SK-N-MC (cell line): ENCODE measurements around the gene ABTB2.

Experiments
- EZH2 ChIP-seq: fragments of 200-600 bp; sonication (generic); IDR thresholded peaks from one replicate; pipeline ENCODE4 v1.6.1; 2017; ENCODE audit warnings: antibody characterized with exemption
- FOXP2 ChIP-seq: optimal IDR thresholded peaks from 2 replicates; pipeline ENCODE3; 2011; ENCODE audit warnings: mild to moderate bottlenecking, moderate library complexity; ENCODE audit not compliant: insufficient read depth; ENCODE audit errors: extremely low read length, control extremely low read depth
- POLR2AphosphoS5 ChIP-seq: IDR thresholded peaks from 2 replicates; pipeline ENCODE4 v1.6.1; 2012; ENCODE audit warnings: mild to moderate bottlenecking, low read depth, low read length, borderline replicate concordance

- TF ChIP-seq EZH2 = no peak
- TF ChIP-seq POLR2AphosphoS5 = no peak
- no peak for TF ChIP-seq FOXP2
Measured at GRCh38 chr11:34185926-34186841, 171.6 kb downstream of the ABTB2 start.
